Right kidney (tissue), 1 donor: ENCODE data around the gene CMIP.
"Not testable (repeated sequence)": the region's sequence is repeated elsewhere in the genome, so short reads cannot be mapped to it uniquely, and the experiment has no call there.

Experiments
- DNase-seq: peaks from one replicate; pipeline ENCODE4 v3.0.0-alpha.2; 2016

The CMIP gene

GRCh38 chr16:81569361-81570034, 124.9 kb downstream of the CMIP start:
- DNase-seq: no peak

GRCh38 chr16:81570151-81570846, 125.7 kb downstream of the CMIP start:
- DNase-seq: no peak

GRCh38 chr16:81571175-81571574, 126.6 kb downstream of the CMIP start:
- DNase-seq: no peak

- no peak for DNase-seq
These were observed 127.2 kb downstream of the CMIP start for GRCh38 chr16:81571592-81572385.

GRCh38 chr16:81572386-81573144, 128.0 kb downstream of the CMIP start:
- no peak for DNase-seq

- DNase-seq: no peak
These were observed 129.0 kb downstream of the CMIP start for GRCh38 chr16:81573533-81574020.

- DNase-seq: no peak
These were observed 129.6 kb downstream of the CMIP start for GRCh38 chr16:81574168-81574567.

- DNase-seq: no peak
These were observed 130.7 kb downstream of the CMIP start for GRCh38 chr16:81575307-81575706.

- DNase-seq: no peak
These were observed 131.2 kb downstream of the CMIP start for GRCh38 chr16:81575834-81576233.

GRCh38 chr16:81576696-81577095, 132.1 kb downstream of the CMIP start:
- DNase-seq: no peak

GRCh38 chr16:81577272-81577671, 132.7 kb downstream of the CMIP start:
- not testable (repeated sequence) for DNase-seq

- no peak for DNase-seq
These were observed 133.5 kb downstream of the CMIP start for GRCh38 chr16:81578076-81578475.

GRCh38 chr16:81578636-81579413, 134.2 kb downstream of the CMIP start:
- DNase-seq: no peak

GRCh38 chr16:81581107-81581506, 136.5 kb downstream of the CMIP start:
- DNase-seq: no peak

GRCh38 chr16:81582655-81583441, 138.2 kb downstream of the CMIP start:
- no peak for DNase-seq

- no peak for DNase-seq
These were observed 139.5 kb downstream of the CMIP start for GRCh38 chr16:81583893-81584631.

GRCh38 chr16:81585785-81586184, 141.2 kb downstream of the CMIP start:
- DNase-seq: no peak

- DNase-seq: no peak
These were observed 141.8 kb downstream of the CMIP start for GRCh38 chr16:81586417-81586816.

GRCh38 chr16:81586977-81587625, 142.5 kb downstream of the CMIP start:
- DNase-seq: no peak
